ENCODE measurements around the gene GANAB.

The GANAB gene

GRCh38 chr11:62601372-62602140 is 44.9 kb downstream of the GANAB start, which contains the start of gene MTA2:
MTA2 (minus strand) TSS chr11:62601865; CDS start chr11:62601450, 415 bp downstream.
- peak; percentile 92 for ATAC-seq
- TF ChIP-seq GLIS3 (CRISPR knock-in tag; IDR thresholded peaks at IDR 0.05) (0 out of 2 replicates have a peak, but pooled peaks have one; percentile 33), ZC3H10 (CRISPR knock-in tag; IDR thresholded peaks at IDR 0.05) (no peak), ZNF565 (CRISPR knock-in tag; conservative IDR thresholded peaks at IDR 0.05; ENCODE audit: low read depth) (no peak), ESRRG (CRISPR knock-in tag; IDR thresholded peaks at IDR 0.05) (no peak)

DNA sequence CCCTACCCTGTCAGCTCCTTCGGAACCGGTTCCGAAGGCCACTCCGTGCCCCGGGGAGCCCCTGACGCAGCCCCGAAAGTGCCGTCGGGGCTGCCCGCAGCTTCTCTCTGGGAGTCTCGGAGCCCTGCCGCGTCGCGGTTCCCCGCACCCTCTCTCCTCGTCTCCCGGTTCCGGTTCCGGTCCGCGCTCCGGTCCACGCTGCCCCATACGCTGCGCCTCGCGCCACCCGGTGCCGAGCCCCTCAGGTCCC is 45.4 kb downstream of the GANAB start:
- TF ChIP-seq ZFP3 (CRISPR knock-in tag; IDR thresholded peaks at IDR 0.05) (no peak), CSDC2 (CRISPR knock-in tag; IDR thresholded peaks at IDR 0.05) (no peak), POU6F1 (CRISPR knock-in tag; IDR thresholded peaks at IDR 0.05; ENCODE audit: borderline replicate concordance, low read depth) (no peak), ISL1 (CRISPR knock-in tag; IDR thresholded peaks at IDR 0.05) (no peak), GLIS3 (CRISPR knock-in tag; IDR thresholded peaks at IDR 0.05) (no peak), TSHZ2 (CRISPR knock-in tag; IDR thresholded peaks at IDR 0.05) (no peak), CSRNP3 (CRISPR knock-in tag; IDR thresholded peaks at IDR 0.05) (no peak), OSR1 (CRISPR knock-in tag; IDR thresholded peaks at IDR 0.05) (no peak), TCF4 (CRISPR knock-in tag; IDR thresholded peaks at IDR 0.05; ENCODE audit: borderline replicate concordance) (no peak), ZNF565 (CRISPR knock-in tag; conservative IDR thresholded peaks at IDR 0.05; ENCODE audit: low read depth) (no peak)
- TF ChIP-seq, protein P1, sequence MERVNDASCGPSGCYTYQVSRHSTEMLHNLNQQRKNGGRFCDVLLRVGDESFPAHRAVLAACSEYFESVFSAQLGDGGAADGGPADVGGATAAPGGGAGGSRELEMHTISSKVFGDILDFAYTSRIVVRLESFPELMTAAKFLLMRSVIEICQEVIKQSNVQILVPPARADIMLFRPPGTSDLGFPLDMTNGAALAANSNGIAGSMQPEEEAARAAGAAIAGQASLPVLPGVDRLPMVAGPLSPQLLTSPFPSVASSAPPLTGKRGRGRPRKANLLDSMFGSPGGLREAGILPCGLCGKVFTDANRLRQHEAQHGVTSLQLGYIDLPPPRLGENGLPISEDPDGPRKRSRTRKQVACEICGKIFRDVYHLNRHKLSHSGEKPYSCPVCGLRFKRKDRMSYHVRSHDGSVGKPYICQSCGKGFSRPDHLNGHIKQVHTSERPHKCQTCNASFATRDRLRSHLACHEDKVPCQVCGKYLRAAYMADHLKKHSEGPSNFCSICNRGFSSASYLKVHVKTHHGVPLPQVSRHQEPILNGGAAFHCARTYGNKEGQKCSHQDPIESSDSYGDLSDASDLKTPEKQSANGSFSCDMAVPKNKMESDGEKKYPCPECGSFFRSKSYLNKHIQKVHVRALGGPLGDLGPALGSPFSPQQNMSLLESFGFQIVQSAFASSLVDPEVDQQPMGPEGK (CRISPR knock-in tag; IDR thresholded peaks at IDR 0.05; ENCODE audit: borderline replicate concordance): no peak
- ATAC-seq: no peak; the same call in 2 of the 3 replicates

DNA sequence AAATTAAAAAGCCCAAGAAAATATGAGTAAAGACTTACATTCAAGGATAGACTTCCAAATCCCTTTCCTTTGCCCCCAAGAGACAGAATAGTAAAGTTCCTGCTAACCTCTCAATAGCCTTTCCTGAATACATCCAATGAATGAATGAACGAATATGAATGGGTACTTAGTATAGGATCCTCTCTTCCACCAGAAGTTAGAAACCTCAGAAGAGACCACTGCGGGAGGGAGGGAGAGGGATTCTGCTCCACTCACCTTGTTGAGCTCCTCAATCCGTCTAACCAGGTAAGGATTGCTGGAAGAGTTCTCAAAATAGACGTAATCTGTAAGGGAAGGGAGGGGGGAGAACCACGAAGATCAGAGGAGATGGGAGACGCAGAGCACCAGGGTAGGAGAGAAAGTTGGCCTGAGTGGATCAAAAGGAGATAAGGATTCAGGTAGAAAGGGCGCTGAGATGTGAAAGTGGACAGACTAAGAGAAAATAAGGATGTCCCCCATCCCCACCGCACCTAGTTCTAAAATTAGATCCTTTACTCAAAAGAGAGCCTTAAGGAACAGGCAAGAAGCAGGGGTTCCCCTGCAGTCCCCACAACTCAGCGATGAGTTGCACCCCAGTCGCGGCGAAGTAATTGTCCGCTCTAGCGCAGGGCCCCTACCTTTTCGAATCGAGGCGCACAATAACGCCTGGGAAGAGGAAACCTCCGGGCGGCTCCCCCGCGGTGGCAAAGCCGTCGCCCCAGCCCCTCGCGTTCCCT is 45.9 kb downstream of the GANAB start:
- no peak for ATAC-seq
- TF ChIP-seq ZFP3 (CRISPR knock-in tag; IDR thresholded peaks at IDR 0.05): no peak
- TF ChIP-seq PPARA (CRISPR knock-in tag; IDR thresholded peaks at IDR 0.05; ENCODE audit: borderline replicate concordance): no peak

- ATAC-seq: no peak
- TF ChIP-seq SNAI2 (CRISPR knock-in tag; IDR thresholded peaks at IDR 0.05): no peak
- no peak for TF ChIP-seq OSR1 (CRISPR knock-in tag; IDR thresholded peaks at IDR 0.05)
- no peak for TF ChIP-seq CSDC2 (CRISPR knock-in tag; IDR thresholded peaks at IDR 0.05)
- no peak for TF ChIP-seq ZNF8 (CRISPR knock-in tag; IDR thresholded peaks at IDR 0.05)
- TF ChIP-seq GLIS3 (CRISPR knock-in tag; IDR thresholded peaks at IDR 0.05): no peak
- no peak for TF ChIP-seq RARB (CRISPR knock-in tag; IDR thresholded peaks at IDR 0.05)
- TF ChIP-seq TOX (CRISPR knock-in tag; IDR thresholded peaks at IDR 0.05; ENCODE audit: borderline replicate concordance): no peak
- no peak for TF ChIP-seq POU6F1 (CRISPR knock-in tag; IDR thresholded peaks at IDR 0.05; ENCODE audit: borderline replicate concordance, low read depth)
- TF ChIP-seq, protein P2, sequence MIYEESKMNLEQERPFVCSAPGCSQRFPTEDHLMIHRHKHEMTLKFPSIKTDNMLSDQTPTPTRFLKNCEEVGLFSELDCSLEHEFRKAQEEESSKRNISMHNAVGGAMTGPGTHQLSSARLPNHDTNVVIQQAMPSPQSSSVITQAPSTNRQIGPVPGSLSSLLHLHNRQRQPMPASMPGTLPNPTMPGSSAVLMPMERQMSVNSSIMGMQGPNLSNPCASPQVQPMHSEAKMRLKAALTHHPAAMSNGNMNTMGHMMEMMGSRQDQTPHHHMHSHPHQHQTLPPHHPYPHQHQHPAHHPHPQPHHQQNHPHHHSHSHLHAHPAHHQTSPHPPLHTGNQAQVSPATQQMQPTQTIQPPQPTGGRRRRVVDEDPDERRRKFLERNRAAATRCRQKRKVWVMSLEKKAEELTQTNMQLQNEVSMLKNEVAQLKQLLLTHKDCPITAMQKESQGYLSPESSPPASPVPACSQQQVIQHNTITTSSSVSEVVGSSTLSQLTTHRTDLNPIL (CRISPR knock-in tag; IDR thresholded peaks at IDR 0.05; ENCODE audit: low read depth): no peak
- TF ChIP-seq PPARA (CRISPR knock-in tag; IDR thresholded peaks at IDR 0.05; ENCODE audit: borderline replicate concordance): no peak
- no peak for TF ChIP-seq TSHZ2 (CRISPR knock-in tag; IDR thresholded peaks at IDR 0.05)
- no peak for TF ChIP-seq ZFP3 (CRISPR knock-in tag; IDR thresholded peaks at IDR 0.05)
- TF ChIP-seq ZC3H10 (CRISPR knock-in tag; IDR thresholded peaks at IDR 0.05): no peak
These were observed 46.5 kb downstream of the GANAB start for GRCh38 chr11:62599901-62600300.
